Kasumi-1 (cell line): ENCODE measurements around the gene AGPAT3.

ENCODE experiments used
- DNase-seq, 2 experiments: peaks; one replicate each; lab custom pipeline; 2025; lab: John Stamatoyannopoulos, UW

Gene AGPAT3

GRCh38 chr21:44020551-44020950 is 155.5 kb downstream of the AGPAT3 start:
- no peak for DNase-seq

- no peak for DNase-seq
Observed at GRCh38 chr21:44021064-44021463, 156.0 kb downstream of the AGPAT3 start.

- no peak for DNase-seq
Observed at GRCh38 chr21:44024257-44024656, 159.2 kb downstream of the AGPAT3 start.

- peak; percentile 86 to 87 for DNase-seq
Observed at GRCh38 chr21:44024887-44025353, 159.9 kb downstream of the AGPAT3 start.

GRCh38 chr21:44027607-44028286 is 162.7 kb downstream of the AGPAT3 start:
- no peak for DNase-seq

GRCh38 chr21:44028287-44028659 is 163.2 kb downstream of the AGPAT3 start:
- DNase-seq, result no peak

GRCh38 chr21:44029460-44030087 is 164.6 kb downstream of the AGPAT3 start:
- no peak for DNase-seq

- no peak for DNase-seq
Observed at GRCh38 chr21:44035244-44035643, 170.2 kb downstream of the AGPAT3 start.
